ENCODE data around the gene DHX8. TPM values are rescaled to one million over a fixed set of nuclear protein-coding genes. Genes with fewer than 3 reads are reported as not detected.

The DHX8 gene
- total RNA-seq, 2 experiments from 2014 or later, result 56.0 to 78.8 TPM

- H3K9me3 Mint-ChIP-seq, result no peaks in the 10 kb centered on the region
- H3K27ac Mint-ChIP-seq, result no peak overlapping the region
- DNase-seq, result no peak
- H3K4me3 Mint-ChIP-seq, result no peak overlapping the region
- ChIA-PET POLR2A (no interaction called here), CTCF (interaction anchor here (1.1 to 1.2 kb wide), 2 partner anchors 26 to 113 kb away, joined by 3 read pairs; no protein-coding TSS in a partner anchor)
- H3K36me3 Mint-ChIP-seq (ENCODE audit: low read depth), result no peaks in the 10 kb centered on the region
- H3K4me1 Mint-ChIP-seq, result peaks cover 6% of the 10 kb centered on the region
- H3K27me3 Mint-ChIP-seq, result peaks cover 26% of the 10 kb centered on the region
Measured at GRCh38 chr17:43560461-43561427, 77.0 kb downstream of the DHX8 start.

GRCh38 chr17:43562679-43563599, 79.2 kb downstream of the DHX8 start:
- DNase-seq, result no peak
- no peaks in the 10 kb centered on the region for H3K36me3 Mint-ChIP-seq (ENCODE audit: low read depth)
- H3K4me1 Mint-ChIP-seq, result no peaks in the 10 kb centered on the region
- CTCF ChIA-PET, result interaction anchor here (0.9 to 1.1 kb wide), 3 partner anchors 11 to 284 kb away, joined by 3 to 4 read pairs (median 3); partner anchors contain the start of gene CD300LG
- POLR2A ChIA-PET, result no interaction called here
- H3K4me3 Mint-ChIP-seq, result no peak overlapping the region
- H3K27me3 Mint-ChIP-seq, result peaks cover 26% of the 10 kb centered on the region
- no peaks in the 10 kb centered on the region for H3K9me3 Mint-ChIP-seq
- no peak overlapping the region for H3K27ac Mint-ChIP-seq

- no peak overlapping the region for H3K27ac Mint-ChIP-seq
- no peaks in the 10 kb centered on the region for H3K9me3 Mint-ChIP-seq
- POLR2A ChIA-PET, result no interaction called here
- DNase-seq, result no peak
- H3K36me3 Mint-ChIP-seq (ENCODE audit: low read depth), result no peaks in the 10 kb centered on the region
- H3K27me3 Mint-ChIP-seq, result peaks cover 26% of the 10 kb centered on the region
- CTCF ChIA-PET, result interaction anchor here (0.9 to 1.0 kb wide), 2 partner anchors 116 to 283 kb away, joined by 3 to 4 read pairs; partner anchors contain the start of gene CD300LG
- no peaks in the 10 kb centered on the region for H3K4me1 Mint-ChIP-seq
- H3K4me3 Mint-ChIP-seq, result no peak overlapping the region
Measured at GRCh38 chr17:43563600-43564594, 80.1 kb downstream of the DHX8 start.

- POLR2A ChIA-PET, result no interaction called here
- CTCF ChIA-PET, result interaction anchor here (0.6 to 0.8 kb wide), 2 partner anchors 56 to 101 kb away, joined by 3 to 4 read pairs; no protein-coding TSS in a partner anchor
Measured at GRCh38 chr17:43568506-43569082, 84.8 kb downstream of the DHX8 start.

GRCh38 chr17:43570518-43570928, 86.7 kb downstream of the DHX8 start:
- Mint-ChIP-seq H3K9me3 (no peaks in the 10 kb centered on the region), H3K27ac (no peak overlapping the region), H3K4me3 (no peak overlapping the region), H3K36me3 (ENCODE audit: low read depth) (no peaks in the 10 kb centered on the region), H3K4me1 (peaks cover 5% of the 10 kb centered on the region), H3K27me3 (peaks cover 6% of the 10 kb centered on the region)
- DNase-seq, result no peak
- CTCF ChIA-PET, result interaction anchor here (1.5 kb wide), 1 partner anchor 103 kb away, joined by 10 read pairs; no protein-coding TSS in a partner anchor
- POLR2A ChIA-PET, result no interaction called here

More at GRCh38 chr17:43568506-43569082, 84.8 kb downstream of the DHX8 start:
- peaks cover 9% of the 10 kb centered on the region for H3K27me3 Mint-ChIP-seq
- no peaks in the 10 kb centered on the region for H3K9me3 Mint-ChIP-seq
- DNase-seq, result no peak
- H3K4me3 Mint-ChIP-seq, result no peak overlapping the region
- H3K36me3 Mint-ChIP-seq (ENCODE audit: low read depth), result no peaks in the 10 kb centered on the region
- peaks cover 5% of the 10 kb centered on the region for H3K4me1 Mint-ChIP-seq
- H3K27ac Mint-ChIP-seq, result no peak overlapping the region

- ChIA-PET CTCF (interaction anchor here (0.6 to 0.9 kb wide), 4 partner anchors 11 to 113 kb away, joined by 3 to 5 read pairs (median 3); partner anchors contain the start of gene DHX8), POLR2A (no interaction called here)
- H3K27ac Mint-ChIP-seq, result no peak overlapping the region
- no peaks in the 10 kb centered on the region for H3K9me3 Mint-ChIP-seq
- no peaks in the 10 kb centered on the region for H3K36me3 Mint-ChIP-seq (ENCODE audit: low read depth)
- DNase-seq, result no peak
- peaks cover 6% of the 10 kb centered on the region for H3K27me3 Mint-ChIP-seq
- peaks cover 7% of the 10 kb centered on the region for H3K4me1 Mint-ChIP-seq
- no peak overlapping the region for H3K4me3 Mint-ChIP-seq
Measured at GRCh38 chr17:43572368-43572980, 88.7 kb downstream of the DHX8 start.

GRCh38 chr17:43573579-43574321, 90.0 kb downstream of the DHX8 start:
- peaks cover 6% of the 10 kb centered on the region for H3K27me3 Mint-ChIP-seq
- no peaks in the 10 kb centered on the region for H3K9me3 Mint-ChIP-seq
- CTCF ChIA-PET, result interaction anchor here (0.9 kb wide), 1 partner anchor 10 kb away, joined by 3 read pairs; no protein-coding TSS in a partner anchor
- POLR2A ChIA-PET, result no interaction called here
- H3K36me3 Mint-ChIP-seq (ENCODE audit: low read depth), result no peaks in the 10 kb centered on the region
- no peak overlapping the region for H3K4me3 Mint-ChIP-seq
- no peak overlapping the region for H3K27ac Mint-ChIP-seq
- H3K4me1 Mint-ChIP-seq, result peaks cover 16% of the 10 kb centered on the region
- no peak for DNase-seq

- H3K4me1 Mint-ChIP-seq, result peaks cover 22% of the 10 kb centered on the region
- H3K4me3 Mint-ChIP-seq, result no peak overlapping the region
- CTCF ChIA-PET, result interaction anchor here (3.1 kb wide), 1 partner anchor 96 kb away, joined by 14 read pairs; no protein-coding TSS in a partner anchor
- peaks cover 6% of the 10 kb centered on the region for H3K27me3 Mint-ChIP-seq
- H3K27ac Mint-ChIP-seq, result no peak overlapping the region
- POLR2A ChIA-PET, result no interaction called here
- no peaks in the 10 kb centered on the region for H3K9me3 Mint-ChIP-seq
- no peak for DNase-seq
- H3K36me3 Mint-ChIP-seq (ENCODE audit: low read depth), result no peaks in the 10 kb centered on the region
Measured at GRCh38 chr17:43574348-43574747, 90.6 kb downstream of the DHX8 start.

- peaks cover 6% of the 10 kb centered on the region for H3K27me3 Mint-ChIP-seq
- POLR2A ChIA-PET, result no interaction called here
- no peaks in the 10 kb centered on the region for H3K36me3 Mint-ChIP-seq (ENCODE audit: low read depth)
- peaks cover 27% of the 10 kb centered on the region for H3K4me1 Mint-ChIP-seq
- CTCF ChIA-PET, result interaction anchor here (0.8 to 3.1 kb wide), 2 partner anchors 91 to 96 kb away, joined by 3 to 14 read pairs; partner anchors contain the start of gene DHX8
- DNase-seq, result no peak
- H3K9me3 Mint-ChIP-seq, result no peaks in the 10 kb centered on the region
- H3K4me3 Mint-ChIP-seq, result no peak overlapping the region
- no peak overlapping the region for H3K27ac Mint-ChIP-seq
Measured at GRCh38 chr17:43574896-43575525, 91.2 kb downstream of the DHX8 start.

Measured in activated CD4-positive, alpha-beta T cell treated with anti-CD3 and anti-CD28 coated beads, Interleukin-2, amount 10 ng/mL, durations not matched to agents 7 days and 5 days (primary cell).